ENCODE results near the gene RNF123.

The RNF123 gene

DNA sequence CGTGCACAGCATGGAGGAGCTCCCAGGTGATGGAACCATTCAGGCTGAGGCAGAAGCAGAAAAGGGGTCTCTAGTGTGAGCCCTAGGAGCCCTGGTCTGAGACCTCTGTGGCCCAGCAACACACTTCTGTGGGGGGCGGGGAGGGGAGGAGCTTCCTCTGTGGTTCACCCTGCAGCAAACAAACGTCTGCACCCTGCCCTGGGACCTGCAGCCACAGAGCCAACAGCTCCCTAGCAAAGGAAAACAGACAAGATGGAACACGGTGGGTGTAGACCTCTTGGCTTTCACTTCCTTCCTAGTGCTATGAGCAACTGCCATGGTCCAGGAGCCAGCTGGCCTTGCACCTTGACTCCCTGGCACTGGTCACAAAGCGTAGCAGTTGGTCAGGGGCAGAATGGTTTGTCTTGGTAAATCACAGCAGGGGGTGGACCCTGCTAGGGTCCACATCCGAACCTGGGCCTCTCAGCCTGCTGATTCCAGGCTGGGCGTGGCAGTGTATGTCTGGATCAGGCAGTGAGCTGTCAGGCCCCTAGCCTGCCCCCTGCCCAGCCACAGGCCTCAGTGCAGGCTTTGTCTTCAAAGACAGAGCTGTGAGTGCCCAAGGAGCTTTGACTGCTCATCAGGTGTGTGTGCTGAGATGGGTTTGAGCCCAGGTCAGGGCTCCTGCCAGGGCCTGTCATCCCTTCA, 23.4 kb downstream of the RNF123 start:
- DNase-seq (ENCODE audit: low read depth in 1 of 2, low spot score in 1 of 2), result no peak
- no peaks in the 10 kb centered on the region for H3K27me3 ChIP-seq (ENCODE audit: insufficient read depth, poor library complexity, severe bottlenecking)
- no peak overlapping the region for H3K4me3 ChIP-seq (replicated peaks; ENCODE audit: insufficient read depth, low read length)
- H3K27ac ChIP-seq (replicated peaks), result no peak overlapping the region
- TF ChIP-seq POLR2AphosphoS5 (IDR thresholded peaks at IDR 0.05; ENCODE audit: low read depth), result no peak
- no peak for TF ChIP-seq SPI1 (IDR thresholded peaks at IDR 0.05; ENCODE audit: borderline replicate concordance, low read depth)
- TF ChIP-seq, protein P1, sequence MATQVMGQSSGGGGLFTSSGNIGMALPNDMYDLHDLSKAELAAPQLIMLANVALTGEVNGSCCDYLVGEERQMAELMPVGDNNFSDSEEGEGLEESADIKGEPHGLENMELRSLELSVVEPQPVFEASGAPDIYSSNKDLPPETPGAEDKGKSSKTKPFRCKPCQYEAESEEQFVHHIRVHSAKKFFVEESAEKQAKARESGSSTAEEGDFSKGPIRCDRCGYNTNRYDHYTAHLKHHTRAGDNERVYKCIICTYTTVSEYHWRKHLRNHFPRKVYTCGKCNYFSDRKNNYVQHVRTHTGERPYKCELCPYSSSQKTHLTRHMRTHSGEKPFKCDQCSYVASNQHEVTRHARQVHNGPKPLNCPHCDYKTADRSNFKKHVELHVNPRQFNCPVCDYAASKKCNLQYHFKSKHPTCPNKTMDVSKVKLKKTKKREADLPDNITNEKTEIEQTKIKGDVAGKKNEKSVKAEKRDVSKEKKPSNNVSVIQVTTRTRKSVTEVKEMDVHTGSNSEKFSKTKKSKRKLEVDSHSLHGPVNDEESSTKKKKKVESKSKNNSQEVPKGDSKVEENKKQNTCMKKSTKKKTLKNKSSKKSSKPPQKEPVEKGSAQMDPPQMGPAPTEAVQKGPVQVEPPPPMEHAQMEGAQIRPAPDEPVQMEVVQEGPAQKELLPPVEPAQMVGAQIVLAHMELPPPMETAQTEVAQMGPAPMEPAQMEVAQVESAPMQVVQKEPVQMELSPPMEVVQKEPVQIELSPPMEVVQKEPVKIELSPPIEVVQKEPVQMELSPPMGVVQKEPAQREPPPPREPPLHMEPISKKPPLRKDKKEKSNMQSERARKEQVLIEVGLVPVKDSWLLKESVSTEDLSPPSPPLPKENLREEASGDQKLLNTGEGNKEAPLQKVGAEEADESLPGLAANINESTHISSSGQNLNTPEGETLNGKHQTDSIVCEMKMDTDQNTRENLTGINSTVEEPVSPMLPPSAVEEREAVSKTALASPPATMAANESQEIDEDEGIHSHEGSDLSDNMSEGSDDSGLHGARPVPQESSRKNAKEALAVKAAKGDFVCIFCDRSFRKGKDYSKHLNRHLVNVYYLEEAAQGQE (IDR thresholded peaks at IDR 0.05; ENCODE audit: insufficient replicate concordance, low read depth), result no peak
- TF ChIP-seq GABPA (IDR thresholded peaks at IDR 0.05; ENCODE audit: low read depth), result no peak

DNA sequence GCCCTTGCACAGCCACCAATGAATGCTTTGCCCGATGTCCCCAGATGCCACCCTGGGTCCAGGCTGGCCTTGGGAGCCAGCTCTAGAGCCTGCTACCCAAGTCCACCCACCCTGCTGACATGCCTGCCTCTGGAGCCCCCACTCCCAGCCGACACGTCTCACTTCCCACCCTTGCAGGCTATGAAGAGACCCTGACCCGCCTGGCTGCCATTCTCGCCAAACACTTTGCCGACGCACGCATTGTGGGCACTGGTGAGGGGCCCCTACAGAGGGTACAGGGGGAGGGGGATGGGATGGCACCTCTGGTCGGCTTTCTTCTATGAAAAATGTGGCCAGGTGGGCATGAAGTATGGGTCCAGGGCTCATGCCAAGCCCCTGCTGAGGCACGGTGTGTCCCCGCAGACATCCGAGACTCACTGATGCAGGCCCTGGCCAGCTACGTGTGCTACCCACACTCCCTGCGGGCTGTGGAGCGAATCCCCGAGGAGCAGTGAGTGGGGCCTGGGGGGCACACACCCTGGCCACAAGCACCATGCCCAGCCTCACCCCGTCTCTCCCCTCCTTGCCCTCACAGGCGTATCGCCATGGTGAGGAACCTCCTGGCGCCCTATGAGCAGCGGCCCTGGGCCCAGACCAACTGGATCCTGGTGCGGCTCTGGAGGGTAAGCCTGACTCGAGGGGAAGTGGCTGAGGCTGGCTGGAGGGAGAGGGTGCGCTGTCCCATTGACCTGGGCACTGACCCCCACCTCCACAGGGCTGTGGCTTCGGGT, 24.2 kb downstream of the RNF123 start:
- H3K27me3 ChIP-seq (ENCODE audit: insufficient read depth, poor library complexity, severe bottlenecking), result no peaks in the 10 kb centered on the region
- TF ChIP-seq, protein P1 (IDR thresholded peaks at IDR 0.05; ENCODE audit: insufficient replicate concordance, low read depth), result no peak
- TF ChIP-seq SPI1 (IDR thresholded peaks at IDR 0.05; ENCODE audit: borderline replicate concordance, low read depth) (no peak), GABPA (IDR thresholded peaks at IDR 0.05; ENCODE audit: low read depth) (no peak), POLR2AphosphoS5 (IDR thresholded peaks at IDR 0.05; ENCODE audit: low read depth) (no peak)
- TF ChIP-seq, protein P2, sequence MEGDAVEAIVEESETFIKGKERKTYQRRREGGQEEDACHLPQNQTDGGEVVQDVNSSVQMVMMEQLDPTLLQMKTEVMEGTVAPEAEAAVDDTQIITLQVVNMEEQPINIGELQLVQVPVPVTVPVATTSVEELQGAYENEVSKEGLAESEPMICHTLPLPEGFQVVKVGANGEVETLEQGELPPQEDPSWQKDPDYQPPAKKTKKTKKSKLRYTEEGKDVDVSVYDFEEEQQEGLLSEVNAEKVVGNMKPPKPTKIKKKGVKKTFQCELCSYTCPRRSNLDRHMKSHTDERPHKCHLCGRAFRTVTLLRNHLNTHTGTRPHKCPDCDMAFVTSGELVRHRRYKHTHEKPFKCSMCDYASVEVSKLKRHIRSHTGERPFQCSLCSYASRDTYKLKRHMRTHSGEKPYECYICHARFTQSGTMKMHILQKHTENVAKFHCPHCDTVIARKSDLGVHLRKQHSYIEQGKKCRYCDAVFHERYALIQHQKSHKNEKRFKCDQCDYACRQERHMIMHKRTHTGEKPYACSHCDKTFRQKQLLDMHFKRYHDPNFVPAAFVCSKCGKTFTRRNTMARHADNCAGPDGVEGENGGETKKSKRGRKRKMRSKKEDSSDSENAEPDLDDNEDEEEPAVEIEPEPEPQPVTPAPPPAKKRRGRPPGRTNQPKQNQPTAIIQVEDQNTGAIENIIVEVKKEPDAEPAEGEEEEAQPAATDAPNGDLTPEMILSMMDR (IDR thresholded peaks at IDR 0.05; ENCODE audit: insufficient read depth, low read length), result no peak
- H3K4me3 ChIP-seq (replicated peaks; ENCODE audit: insufficient read depth, low read length), result no peak overlapping the region
- no peak overlapping the region for H3K27ac ChIP-seq (replicated peaks)
- DNase-seq (ENCODE audit: low read depth in 1 of 2, low spot score in 1 of 2), result no peak

DNA sequence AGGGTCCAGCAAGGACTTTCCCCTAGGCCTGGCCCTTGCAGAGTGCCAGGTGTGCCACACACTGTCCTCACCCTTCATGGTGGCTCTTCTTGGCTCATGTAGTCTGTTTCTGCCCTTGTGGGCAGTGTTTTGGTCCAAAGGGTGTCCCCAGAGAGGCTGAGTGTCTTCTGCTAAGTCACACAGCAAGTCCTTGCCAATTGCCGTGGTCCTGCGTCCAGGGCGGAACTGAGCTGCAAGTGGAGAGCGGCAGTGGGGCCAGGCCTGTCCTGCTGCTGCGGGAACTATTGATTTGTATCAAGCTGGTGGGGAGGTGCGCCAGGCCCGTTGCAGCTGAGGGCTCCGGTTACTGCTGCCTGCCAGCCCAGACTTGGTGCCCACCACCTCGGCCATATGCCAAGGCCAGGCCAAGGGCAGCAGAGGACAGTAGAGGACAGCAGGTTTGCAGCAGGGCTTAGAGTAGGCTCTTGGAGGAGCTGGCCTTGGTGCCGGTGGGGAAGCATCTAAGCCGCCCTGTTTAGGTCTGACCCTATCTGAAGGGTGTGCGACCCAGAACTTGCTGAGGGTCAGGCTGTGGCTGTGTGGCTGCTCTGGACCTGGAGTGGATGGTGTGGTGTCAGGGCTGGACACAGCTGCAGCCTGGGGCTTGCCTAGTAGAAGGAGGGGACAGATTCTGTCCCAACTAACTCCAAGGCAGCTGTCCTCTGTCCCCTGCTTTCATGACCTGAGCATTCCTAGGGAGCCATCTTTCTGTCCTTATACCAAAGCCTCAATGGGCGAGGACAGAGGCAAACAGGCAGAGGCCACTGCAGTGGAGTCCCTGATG, 25.6 kb downstream of the RNF123 start:
- Histone ChIP-seq H3K27ac (replicated peaks) (no peak overlapping the region), H3K4me3 (replicated peaks; ENCODE audit: insufficient read depth, low read length) (no peak overlapping the region), H3K27me3 (ENCODE audit: insufficient read depth, poor library complexity, severe bottlenecking) (no peaks in the 10 kb centered on the region)
- DNase-seq (ENCODE audit: low read depth in 1 of 2, low spot score in 1 of 2), result no peak
- TF ChIP-seq POLR2AphosphoS5 (IDR thresholded peaks at IDR 0.05; ENCODE audit: low read depth), result no peak
- TF ChIP-seq, protein P1 (IDR thresholded peaks at IDR 0.05; ENCODE audit: insufficient replicate concordance, low read depth), result peak; percentile 15

All from HL-60 (cell line).